ENCODE measurements around the gene TMEM209.
A peak's percentile ranks its signal among the peaks of the same experiment; 100 is the strongest.
"Not testable (repeated sequence)": the region's sequence is repeated elsewhere in the genome, so short reads cannot be mapped to it uniquely, and the experiment has no call there.

TMEM209 gene

GRCh38 chr7:130205084-130205947 lies at the start of gene TMEM209:
TMEM209 (minus strand) TSS chr7:130205406; CDS start chr7:130205375, 31 bp downstream.
- DNase-seq = peak; percentile 48 to 97 (median 90)

GRCh38 chr7:130254555-130254954 lies 49.3 kb upstream of the TMEM209 start:
- no peak for DNase-seq

GRCh38 chr7:130249626-130250025 lies 44.4 kb upstream of the TMEM209 start:
- DNase-seq = not testable (repeated sequence)

GRCh38 chr7:130248842-130249241 lies 43.6 kb upstream of the TMEM209 start:
- not testable (repeated sequence) for DNase-seq

- not testable (repeated sequence) for DNase-seq
These were observed 41.3 kb upstream of the TMEM209 start for GRCh38 chr7:130246491-130246890.

- DNase-seq = not testable (repeated sequence)
These were observed 38.3 kb upstream of the TMEM209 start for GRCh38 chr7:130243486-130243885.

GRCh38 chr7:130242198-130243014 lies 37.2 kb upstream of the TMEM209 start:
- peak in 35 of 56 donors; percentile 4 to 72 (median 25) for DNase-seq

- no peak for DNase-seq
These were observed 35.0 kb upstream of the TMEM209 start for GRCh38 chr7:130240240-130240639.

GRCh38 chr7:130236361-130236760 lies 31.2 kb upstream of the TMEM209 start:
- not testable (repeated sequence) for DNase-seq

GRCh38 chr7:130234078-130234477 lies 28.9 kb upstream of the TMEM209 start:
- DNase-seq = no peak

- no peak for DNase-seq
These were observed 27.0 kb upstream of the TMEM209 start for GRCh38 chr7:130232209-130232608.

GRCh38 chr7:130231792-130232191 lies 26.6 kb upstream of the TMEM209 start:
- peak in 12 of 56 donors; percentile 9 to 29 (median 12) for DNase-seq

- not testable (repeated sequence) for DNase-seq
These were observed 24.8 kb upstream of the TMEM209 start for GRCh38 chr7:130229981-130230380.

GRCh38 chr7:130228840-130229502 lies 23.8 kb upstream of the TMEM209 start:
- no peak for DNase-seq

GRCh38 chr7:130227883-130228575 lies 22.8 kb upstream of the TMEM209 start:
- peak in 3 of 56 donors; percentile 6 to 13 (median 8) for DNase-seq

GRCh38 chr7:130226333-130226732 lies 21.1 kb upstream of the TMEM209 start:
- DNase-seq = no peak

GRCh38 chr7:130224923-130225322 lies 19.7 kb upstream of the TMEM209 start:
- not testable (repeated sequence) for DNase-seq

- no peak for DNase-seq
These were observed 19.0 kb upstream of the TMEM209 start for GRCh38 chr7:130224210-130224609.

- no peak for DNase-seq
These were observed 18.4 kb upstream of the TMEM209 start for GRCh38 chr7:130223646-130224045.

GRCh38 chr7:130221746-130222145 lies 16.5 kb upstream of the TMEM209 start:
- DNase-seq = no peak

- no peak for DNase-seq
These were observed 14.7 kb upstream of the TMEM209 start for GRCh38 chr7:130219871-130220270.

Data from nucleus accumbens (tissue), 56 donors.